HEK293 (cell line): Measurements from ENCODE around the gene KRTAP10-4.

ENCODE experiments used
- CTCF ChIA-PET: fragments of 350-600 bp; formaldehyde crosslinking; extraction: SDS; loops from one replicate; lab custom pipeline; 2021; ENCODE audit warnings: antibody characterized with exemption; lab: Yijun Ruan, JAX
- POLR2A ChIA-PET: fragments of 300-600 bp; formaldehyde crosslinking; extraction: SDS; loops from one replicate; lab custom pipeline; 2020; ENCODE audit warnings: antibody characterized with exemption, inconsistent platforms; lab: Yijun Ruan, JAX
- H3K27ac ChIP-seq: fragments of 200-500 bp; sonication (Bioruptor generic); 2 replicates; pipeline ENCODE4 v1.5.1; 2014; ENCODE audit warnings: low read depth, low read length, control low read depth, inconsistent platforms; ENCODE audit errors: extremely low read depth
- H3K36me3 ChIP-seq, 2 experiments: fragments of 200-500 bp in 1 of 2; sonication (Bioruptor generic) in 1 of 2; 1 replicate in 1 of 2; 2 replicates in 1 of 2; pipeline ENCODE4 v1.5.1; 2014 to 2017; ENCODE audit warnings: inconsistent platforms in 2 of 2, low read length in 2 of 2; ENCODE audit not compliant: control insufficient read depth in 2 of 2, insufficient read depth in 1 of 2
- H3K4me1 ChIP-seq: fragments of 200-500 bp; sonication (Bioruptor generic); 2 replicates; pipeline ENCODE4 v1.5.1; 2014; ENCODE audit warnings: mild to moderate bottlenecking, low read length, inconsistent platforms; ENCODE audit not compliant: control insufficient read depth, insufficient read depth
- H3K4me3 ChIP-seq: 2 replicates; pipeline ENCODE4 v1.5.1; 2011; ENCODE audit warnings: low read depth, mild to moderate bottlenecking, control low read depth, low read length, moderate library complexity
- H3K9me3 ChIP-seq: fragments of 200-500 bp; sonication (Bioruptor generic); 2 replicates; pipeline ENCODE4 v1.5.1; 2014; ENCODE audit warnings: low read depth, low read length, inconsistent platforms; ENCODE audit not compliant: control insufficient read depth, insufficient read depth
- BCL11B ChIP-seq: fragments of 450-650 bp; formaldehyde crosslinking; IDR thresholded peaks from 2 replicates; pipeline ENCODE4 v1.5.1; 2016; ENCODE audit warnings: low read depth, missing biosample characterization, missing genetic modification characterization
- YY1 ChIP-seq: fragments of 450-650 bp; formaldehyde crosslinking; IDR thresholded peaks from 2 replicates; pipeline ENCODE4 v1.5.1; 2018; ENCODE audit warnings: missing biosample characterization, missing genetic modification characterization
- ZBTB1 ChIP-seq: fragments of 450-650 bp; formaldehyde crosslinking; IDR thresholded peaks from 2 replicates; pipeline ENCODE4 v1.5.1; 2016; ENCODE audit warnings: missing biosample characterization, missing genetic modification characterization
- ZFP69B ChIP-seq: fragments of 450-650 bp; formaldehyde crosslinking; IDR thresholded peaks from 2 replicates; pipeline ENCODE4 v1.5.1; 2016; ENCODE audit warnings: missing biosample characterization, missing genetic modification characterization
- ZNF155 ChIP-seq: fragments of 450-650 bp; formaldehyde crosslinking; IDR thresholded peaks from 2 replicates; pipeline ENCODE4 v1.5.1; 2016; ENCODE audit warnings: missing biosample characterization, missing genetic modification characterization
- ZNF211 ChIP-seq: fragments of 450-650 bp; formaldehyde crosslinking; IDR thresholded peaks from 2 replicates; pipeline ENCODE4 v1.5.1; 2016; ENCODE audit warnings: low read depth, missing biosample characterization, missing genetic modification characterization
- ZNF354C ChIP-seq: fragments of 450-650 bp; formaldehyde crosslinking; IDR thresholded peaks from 2 replicates; pipeline ENCODE4 v1.5.1; 2016; ENCODE audit warnings: missing biosample characterization, missing genetic modification characterization, low read depth, borderline replicate concordance
- ZNF394 ChIP-seq: fragments of 450-650 bp; formaldehyde crosslinking; IDR thresholded peaks from 2 replicates; pipeline ENCODE4 v1.5.1; 2016; ENCODE audit warnings: missing biosample characterization, missing genetic modification characterization, mild to moderate bottlenecking, moderate library complexity, borderline replicate concordance
- ZNF544 ChIP-seq: fragments of 450-650 bp; formaldehyde crosslinking; IDR thresholded peaks from 2 replicates; pipeline ENCODE4 v1.5.0; 2017; ENCODE audit warnings: missing biosample characterization, missing genetic modification characterization
- ZNF558 ChIP-seq: fragments of 450-650 bp; formaldehyde crosslinking; IDR thresholded peaks from 2 replicates; pipeline ENCODE4 v1.5.1; 2016; ENCODE audit warnings: missing biosample characterization, missing genetic modification characterization
- ZNF670 ChIP-seq: fragments of 450-650 bp; formaldehyde crosslinking; IDR thresholded peaks from 2 replicates; pipeline ENCODE4 v1.5.1; 2016; ENCODE audit warnings: missing biosample characterization, missing genetic modification characterization, low read depth
- ZNF701 ChIP-seq: fragments of 450-650 bp; formaldehyde crosslinking; IDR thresholded peaks from 2 replicates; pipeline ENCODE4 v1.5.1; 2016; ENCODE audit warnings: missing biosample characterization, missing genetic modification characterization
- ZNF768 ChIP-seq: fragments of 450-650 bp; formaldehyde crosslinking; IDR thresholded peaks from 2 replicates; pipeline ENCODE4 v1.5.1; 2018; ENCODE audit warnings: missing biosample characterization, mild to moderate bottlenecking, missing genetic modification characterization
- TF ChIP-seq, protein P1 (sequence below): fragments of 450-650 bp; formaldehyde crosslinking; IDR thresholded peaks from 2 replicates; pipeline ENCODE4 v1.5.1; 2017; ENCODE audit warnings: missing biosample characterization, missing genetic modification characterization
- TF ChIP-seq, protein P2 (sequence below): fragments of 450-650 bp; formaldehyde crosslinking; IDR thresholded peaks from 2 replicates; pipeline ENCODE4 v1.5.1; 2017; ENCODE audit warnings: missing biosample characterization, missing genetic modification characterization
- TF ChIP-seq, protein P3 (sequence below): fragments of 450-650 bp; formaldehyde crosslinking; IDR thresholded peaks from 2 replicates; pipeline ENCODE4 v1.5.0; 2017; ENCODE audit warnings: missing biosample characterization, missing genetic modification characterization, borderline replicate concordance
- TF ChIP-seq, protein P4 (sequence below): fragments of 450-650 bp; formaldehyde crosslinking; IDR thresholded peaks from 2 replicates; pipeline ENCODE4 v1.5.1; 2017; ENCODE audit warnings: missing biosample characterization, missing genetic modification characterization
- TF ChIP-seq, protein P5 (sequence below): fragments of 450-650 bp; formaldehyde crosslinking; IDR thresholded peaks from 2 replicates; pipeline ENCODE4 v1.5.1; 2016; ENCODE audit warnings: missing biosample characterization, missing genetic modification characterization, borderline replicate concordance
- TF ChIP-seq, protein P6 (sequence below): fragments of 450-650 bp; formaldehyde crosslinking; IDR thresholded peaks from 2 replicates; pipeline ENCODE4 v1.5.1; 2016; ENCODE audit warnings: missing biosample characterization, missing genetic modification characterization, borderline replicate concordance

Gene KRTAP10-4

DNA sequence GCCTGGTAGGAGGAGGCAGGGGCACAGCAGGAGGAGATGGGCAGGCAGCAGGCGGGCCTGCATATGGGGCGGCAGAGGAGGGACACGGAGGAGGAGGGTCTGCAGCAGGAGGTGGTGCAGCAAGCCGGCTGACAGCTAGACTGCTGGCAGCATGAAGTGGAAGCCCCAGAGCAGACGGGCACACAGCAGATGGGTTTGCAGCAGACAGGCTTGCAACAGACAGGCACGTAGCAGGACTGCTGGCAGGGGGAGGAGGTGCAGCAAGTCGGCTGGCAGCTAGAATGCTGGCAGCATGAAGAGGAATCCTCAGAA lies 6.3 kb downstream of the KRTAP10-4 start:
- no peaks in the 10 kb centered on the region for H3K4me1 ChIP-seq
- ChIA-PET CTCF (interaction anchor here (0.6 kb wide), 1 partner anchor 550 kb away, joined by 5 read pairs; no protein-coding TSS in a partner anchor), POLR2A (no interaction called here)
- H3K9me3 ChIP-seq = no peaks in the 10 kb centered on the region
- H3K4me3 ChIP-seq = no peak overlapping the region
- no peak overlapping the region for H3K27ac ChIP-seq
- H3K36me3 ChIP-seq = no peaks in the 10 kb centered on the region
- TF ChIP-seq ZNF670 (tag by site-specific recombination) (no peak), ZNF155 (tag by site-specific recombination) (no peak), ZNF544 (tag by site-specific recombination) (no peak), ZNF394 (no peak), ZNF768 (tag by site-specific recombination) (no peak), ZNF354C (tag by site-specific recombination) (no peak), ZNF701 (tag by site-specific recombination) (no peak), YY1 (tag by site-specific recombination) (no peak), ZFP69B (tag by site-specific recombination) (no peak), BCL11B (tag by site-specific recombination) (no peak), ZBTB1 (tag by site-specific recombination) (no peak), ZNF558 (tag by site-specific recombination) (no peak), ZNF211 (tag by site-specific recombination) (no peak)
- TF ChIP-seq, protein P1, sequence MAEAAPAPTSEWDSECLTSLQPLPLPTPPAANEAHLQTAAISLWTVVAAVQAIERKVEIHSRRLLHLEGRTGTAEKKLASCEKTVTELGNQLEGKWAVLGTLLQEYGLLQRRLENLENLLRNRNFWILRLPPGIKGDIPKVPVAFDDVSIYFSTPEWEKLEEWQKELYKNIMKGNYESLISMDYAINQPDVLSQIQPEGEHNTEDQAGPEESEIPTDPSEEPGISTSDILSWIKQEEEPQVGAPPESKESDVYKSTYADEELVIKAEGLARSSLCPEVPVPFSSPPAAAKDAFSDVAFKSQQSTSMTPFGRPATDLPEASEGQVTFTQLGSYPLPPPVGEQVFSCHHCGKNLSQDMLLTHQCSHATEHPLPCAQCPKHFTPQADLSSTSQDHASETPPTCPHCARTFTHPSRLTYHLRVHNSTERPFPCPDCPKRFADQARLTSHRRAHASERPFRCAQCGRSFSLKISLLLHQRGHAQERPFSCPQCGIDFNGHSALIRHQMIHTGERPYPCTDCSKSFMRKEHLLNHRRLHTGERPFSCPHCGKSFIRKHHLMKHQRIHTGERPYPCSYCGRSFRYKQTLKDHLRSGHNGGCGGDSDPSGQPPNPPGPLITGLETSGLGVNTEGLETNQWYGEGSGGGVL (tag by site-specific recombination) = no peak
- TF ChIP-seq, protein P2, sequence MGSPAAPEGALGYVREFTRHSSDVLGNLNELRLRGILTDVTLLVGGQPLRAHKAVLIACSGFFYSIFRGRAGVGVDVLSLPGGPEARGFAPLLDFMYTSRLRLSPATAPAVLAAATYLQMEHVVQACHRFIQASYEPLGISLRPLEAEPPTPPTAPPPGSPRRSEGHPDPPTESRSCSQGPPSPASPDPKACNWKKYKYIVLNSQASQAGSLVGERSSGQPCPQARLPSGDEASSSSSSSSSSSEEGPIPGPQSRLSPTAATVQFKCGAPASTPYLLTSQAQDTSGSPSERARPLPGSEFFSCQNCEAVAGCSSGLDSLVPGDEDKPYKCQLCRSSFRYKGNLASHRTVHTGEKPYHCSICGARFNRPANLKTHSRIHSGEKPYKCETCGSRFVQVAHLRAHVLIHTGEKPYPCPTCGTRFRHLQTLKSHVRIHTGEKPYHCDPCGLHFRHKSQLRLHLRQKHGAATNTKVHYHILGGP (tag by site-specific recombination) = no peak
- TF ChIP-seq, protein P3, sequence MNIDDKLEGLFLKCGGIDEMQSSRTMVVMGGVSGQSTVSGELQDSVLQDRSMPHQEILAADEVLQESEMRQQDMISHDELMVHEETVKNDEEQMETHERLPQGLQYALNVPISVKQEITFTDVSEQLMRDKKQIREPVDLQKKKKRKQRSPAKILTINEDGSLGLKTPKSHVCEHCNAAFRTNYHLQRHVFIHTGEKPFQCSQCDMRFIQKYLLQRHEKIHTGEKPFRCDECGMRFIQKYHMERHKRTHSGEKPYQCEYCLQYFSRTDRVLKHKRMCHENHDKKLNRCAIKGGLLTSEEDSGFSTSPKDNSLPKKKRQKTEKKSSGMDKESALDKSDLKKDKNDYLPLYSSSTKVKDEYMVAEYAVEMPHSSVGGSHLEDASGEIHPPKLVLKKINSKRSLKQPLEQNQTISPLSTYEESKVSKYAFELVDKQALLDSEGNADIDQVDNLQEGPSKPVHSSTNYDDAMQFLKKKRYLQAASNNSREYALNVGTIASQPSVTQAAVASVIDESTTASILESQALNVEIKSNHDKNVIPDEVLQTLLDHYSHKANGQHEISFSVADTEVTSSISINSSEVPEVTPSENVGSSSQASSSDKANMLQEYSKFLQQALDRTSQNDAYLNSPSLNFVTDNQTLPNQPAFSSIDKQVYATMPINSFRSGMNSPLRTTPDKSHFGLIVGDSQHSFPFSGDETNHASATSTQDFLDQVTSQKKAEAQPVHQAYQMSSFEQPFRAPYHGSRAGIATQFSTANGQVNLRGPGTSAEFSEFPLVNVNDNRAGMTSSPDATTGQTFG (tag by site-specific recombination) = no peak
- TF ChIP-seq, protein P4, sequence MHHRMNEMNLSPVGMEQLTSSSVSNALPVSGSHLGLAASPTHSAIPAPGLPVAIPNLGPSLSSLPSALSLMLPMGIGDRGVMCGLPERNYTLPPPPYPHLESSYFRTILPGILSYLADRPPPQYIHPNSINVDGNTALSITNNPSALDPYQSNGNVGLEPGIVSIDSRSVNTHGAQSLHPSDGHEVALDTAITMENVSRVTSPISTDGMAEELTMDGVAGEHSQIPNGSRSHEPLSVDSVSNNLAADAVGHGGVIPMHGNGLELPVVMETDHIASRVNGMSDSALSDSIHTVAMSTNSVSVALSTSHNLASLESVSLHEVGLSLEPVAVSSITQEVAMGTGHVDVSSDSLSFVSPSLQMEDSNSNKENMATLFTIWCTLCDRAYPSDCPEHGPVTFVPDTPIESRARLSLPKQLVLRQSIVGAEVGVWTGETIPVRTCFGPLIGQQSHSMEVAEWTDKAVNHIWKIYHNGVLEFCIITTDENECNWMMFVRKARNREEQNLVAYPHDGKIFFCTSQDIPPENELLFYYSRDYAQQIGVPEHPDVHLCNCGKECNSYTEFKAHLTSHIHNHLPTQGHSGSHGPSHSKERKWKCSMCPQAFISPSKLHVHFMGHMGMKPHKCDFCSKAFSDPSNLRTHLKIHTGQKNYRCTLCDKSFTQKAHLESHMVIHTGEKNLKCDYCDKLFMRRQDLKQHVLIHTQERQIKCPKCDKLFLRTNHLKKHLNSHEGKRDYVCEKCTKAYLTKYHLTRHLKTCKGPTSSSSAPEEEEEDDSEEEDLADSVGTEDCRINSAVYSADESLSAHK (tag by site-specific recombination) = no peak
- TF ChIP-seq, protein P5, sequence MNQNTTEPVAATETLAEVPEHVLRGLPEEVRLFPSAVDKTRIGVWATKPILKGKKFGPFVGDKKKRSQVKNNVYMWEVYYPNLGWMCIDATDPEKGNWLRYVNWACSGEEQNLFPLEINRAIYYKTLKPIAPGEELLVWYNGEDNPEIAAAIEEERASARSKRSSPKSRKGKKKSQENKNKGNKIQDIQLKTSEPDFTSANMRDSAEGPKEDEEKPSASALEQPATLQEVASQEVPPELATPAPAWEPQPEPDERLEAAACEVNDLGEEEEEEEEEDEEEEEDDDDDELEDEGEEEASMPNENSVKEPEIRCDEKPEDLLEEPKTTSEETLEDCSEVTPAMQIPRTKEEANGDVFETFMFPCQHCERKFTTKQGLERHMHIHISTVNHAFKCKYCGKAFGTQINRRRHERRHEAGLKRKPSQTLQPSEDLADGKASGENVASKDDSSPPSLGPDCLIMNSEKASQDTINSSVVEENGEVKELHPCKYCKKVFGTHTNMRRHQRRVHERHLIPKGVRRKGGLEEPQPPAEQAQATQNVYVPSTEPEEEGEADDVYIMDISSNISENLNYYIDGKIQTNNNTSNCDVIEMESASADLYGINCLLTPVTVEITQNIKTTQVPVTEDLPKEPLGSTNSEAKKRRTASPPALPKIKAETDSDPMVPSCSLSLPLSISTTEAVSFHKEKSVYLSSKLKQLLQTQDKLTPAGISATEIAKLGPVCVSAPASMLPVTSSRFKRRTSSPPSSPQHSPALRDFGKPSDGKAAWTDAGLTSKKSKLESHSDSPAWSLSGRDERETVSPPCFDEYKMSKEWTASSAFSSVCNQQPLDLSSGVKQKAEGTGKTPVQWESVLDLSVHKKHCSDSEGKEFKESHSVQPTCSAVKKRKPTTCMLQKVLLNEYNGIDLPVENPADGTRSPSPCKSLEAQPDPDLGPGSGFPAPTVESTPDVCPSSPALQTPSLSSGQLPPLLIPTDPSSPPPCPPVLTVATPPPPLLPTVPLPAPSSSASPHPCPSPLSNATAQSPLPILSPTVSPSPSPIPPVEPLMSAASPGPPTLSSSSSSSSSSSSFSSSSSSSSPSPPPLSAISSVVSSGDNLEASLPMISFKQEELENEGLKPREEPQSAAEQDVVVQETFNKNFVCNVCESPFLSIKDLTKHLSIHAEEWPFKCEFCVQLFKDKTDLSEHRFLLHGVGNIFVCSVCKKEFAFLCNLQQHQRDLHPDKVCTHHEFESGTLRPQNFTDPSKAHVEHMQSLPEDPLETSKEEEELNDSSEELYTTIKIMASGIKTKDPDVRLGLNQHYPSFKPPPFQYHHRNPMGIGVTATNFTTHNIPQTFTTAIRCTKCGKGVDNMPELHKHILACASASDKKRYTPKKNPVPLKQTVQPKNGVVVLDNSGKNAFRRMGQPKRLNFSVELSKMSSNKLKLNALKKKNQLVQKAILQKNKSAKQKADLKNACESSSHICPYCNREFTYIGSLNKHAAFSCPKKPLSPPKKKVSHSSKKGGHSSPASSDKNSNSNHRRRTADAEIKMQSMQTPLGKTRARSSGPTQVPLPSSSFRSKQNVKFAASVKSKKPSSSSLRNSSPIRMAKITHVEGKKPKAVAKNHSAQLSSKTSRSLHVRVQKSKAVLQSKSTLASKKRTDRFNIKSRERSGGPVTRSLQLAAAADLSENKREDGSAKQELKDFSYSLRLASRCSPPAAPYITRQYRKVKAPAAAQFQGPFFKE (tag by site-specific recombination) = no peak
- TF ChIP-seq, protein P6, sequence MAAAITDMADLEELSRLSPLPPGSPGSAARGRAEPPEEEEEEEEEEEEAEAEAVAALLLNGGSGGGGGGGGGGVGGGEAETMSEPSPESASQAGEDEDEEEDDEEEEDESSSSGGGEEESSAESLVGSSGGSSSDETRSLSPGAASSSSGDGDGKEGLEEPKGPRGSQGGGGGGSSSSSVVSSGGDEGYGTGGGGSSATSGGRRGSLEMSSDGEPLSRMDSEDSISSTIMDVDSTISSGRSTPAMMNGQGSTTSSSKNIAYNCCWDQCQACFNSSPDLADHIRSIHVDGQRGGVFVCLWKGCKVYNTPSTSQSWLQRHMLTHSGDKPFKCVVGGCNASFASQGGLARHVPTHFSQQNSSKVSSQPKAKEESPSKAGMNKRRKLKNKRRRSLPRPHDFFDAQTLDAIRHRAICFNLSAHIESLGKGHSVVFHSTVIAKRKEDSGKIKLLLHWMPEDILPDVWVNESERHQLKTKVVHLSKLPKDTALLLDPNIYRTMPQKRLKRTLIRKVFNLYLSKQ = no peak
